ENCODE measurements around the gene TPD52L2.
"Not testable (repeated sequence)": the region's sequence is repeated elsewhere in the genome, so short reads cannot be mapped to it uniquely, and the experiment has no call there.

TPD52L2 gene

DNA sequence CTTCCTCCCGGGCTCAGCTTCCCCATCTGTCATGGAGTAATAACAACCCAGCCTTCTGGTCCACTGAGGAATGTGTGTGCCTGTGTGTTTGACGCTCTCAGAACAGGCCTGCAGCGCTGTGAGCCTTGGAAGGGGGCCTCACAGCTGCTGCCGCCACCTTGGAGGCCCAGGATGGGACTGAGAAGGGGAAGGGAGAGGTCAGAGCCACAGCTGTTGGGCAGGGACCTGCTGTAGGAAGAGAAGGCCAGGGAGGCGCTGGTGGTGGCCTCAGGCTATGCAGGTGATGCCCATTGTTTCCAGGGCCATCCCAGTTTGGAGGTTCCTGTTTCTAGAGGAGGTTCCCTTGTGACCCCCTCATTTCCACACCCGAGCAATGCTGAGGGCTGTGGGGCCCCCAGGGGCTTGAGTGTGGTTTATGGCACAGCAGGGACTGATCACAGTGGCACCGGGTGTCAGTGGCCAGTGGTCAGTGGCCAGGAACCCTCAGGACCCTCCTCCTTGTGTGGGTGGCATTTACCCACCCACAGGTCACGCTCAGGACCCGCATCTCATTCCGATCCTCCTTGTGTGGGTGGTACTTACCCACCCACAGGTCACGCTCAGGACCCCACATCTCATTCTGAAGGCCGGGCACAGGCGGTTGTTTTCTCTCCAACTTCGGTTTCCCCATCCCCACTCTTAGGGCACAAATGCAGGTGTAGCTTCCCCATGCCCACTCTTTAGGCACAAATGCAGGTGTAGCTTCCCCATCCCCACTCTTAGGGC, 14.0 kb downstream of the TPD52L2 start:
- DNase-seq (ENCODE audit: low spot score) = no peak

DNA sequence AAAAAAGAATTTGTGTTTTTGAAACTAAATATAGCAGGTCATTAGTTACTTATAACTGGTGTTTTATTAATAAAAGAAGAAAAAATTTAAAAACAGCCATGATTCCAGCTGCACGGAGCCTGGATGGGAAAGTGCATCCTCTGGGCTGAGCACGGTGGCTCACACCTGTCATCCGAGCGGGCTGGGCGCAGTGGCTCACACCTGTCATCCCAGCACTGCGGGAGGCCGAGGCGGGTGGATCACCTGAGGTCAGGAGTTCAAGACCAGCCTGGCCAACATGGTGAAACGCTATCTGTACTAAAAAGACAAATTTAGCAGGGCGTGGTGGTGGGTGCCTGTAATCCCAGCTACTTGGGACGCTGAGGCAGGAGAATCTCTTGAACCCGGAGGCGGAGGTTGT, 15.8 kb downstream of the TPD52L2 start:
- DNase-seq (ENCODE audit: low spot score) = not testable (repeated sequence)

DNA sequence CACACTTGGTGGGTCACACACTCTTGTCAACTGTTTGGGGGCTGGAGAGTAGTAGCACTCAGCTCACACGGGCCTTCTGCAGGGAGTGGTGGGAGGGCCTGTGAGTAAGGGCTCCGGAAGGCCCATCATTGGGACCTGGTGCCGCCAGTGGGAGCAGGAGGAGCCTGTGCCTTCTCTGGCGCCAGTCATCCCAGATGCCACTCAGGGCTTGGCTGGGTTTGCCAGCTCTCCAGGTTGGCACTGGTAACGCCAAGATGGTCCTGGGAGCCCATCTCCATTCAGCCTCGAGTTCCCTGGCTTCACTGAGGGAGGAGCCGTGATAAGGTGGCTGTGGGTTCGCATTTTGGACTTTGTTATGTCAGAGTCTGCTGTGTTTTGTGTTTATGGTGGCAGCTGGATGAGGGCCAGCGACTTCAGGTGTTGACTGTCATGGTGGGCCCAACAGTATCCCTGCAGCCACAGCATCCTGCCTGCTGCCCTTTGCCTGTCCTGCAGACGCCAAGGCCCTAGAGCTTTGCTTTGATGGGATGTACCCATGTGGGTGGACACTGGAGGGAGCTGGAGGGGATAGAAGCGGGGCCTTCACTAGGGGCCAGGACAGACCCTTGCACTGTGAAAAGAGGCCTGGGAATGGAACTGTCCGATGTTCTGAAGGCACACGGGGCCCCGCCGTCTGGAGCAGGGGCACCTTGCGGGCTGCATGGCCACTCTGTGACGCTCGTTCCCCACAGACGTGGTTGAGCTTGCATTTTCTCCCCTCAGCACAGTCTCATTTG, 16.6 kb downstream of the TPD52L2 start:
- no peak for DNase-seq (ENCODE audit: low spot score)

DNA sequence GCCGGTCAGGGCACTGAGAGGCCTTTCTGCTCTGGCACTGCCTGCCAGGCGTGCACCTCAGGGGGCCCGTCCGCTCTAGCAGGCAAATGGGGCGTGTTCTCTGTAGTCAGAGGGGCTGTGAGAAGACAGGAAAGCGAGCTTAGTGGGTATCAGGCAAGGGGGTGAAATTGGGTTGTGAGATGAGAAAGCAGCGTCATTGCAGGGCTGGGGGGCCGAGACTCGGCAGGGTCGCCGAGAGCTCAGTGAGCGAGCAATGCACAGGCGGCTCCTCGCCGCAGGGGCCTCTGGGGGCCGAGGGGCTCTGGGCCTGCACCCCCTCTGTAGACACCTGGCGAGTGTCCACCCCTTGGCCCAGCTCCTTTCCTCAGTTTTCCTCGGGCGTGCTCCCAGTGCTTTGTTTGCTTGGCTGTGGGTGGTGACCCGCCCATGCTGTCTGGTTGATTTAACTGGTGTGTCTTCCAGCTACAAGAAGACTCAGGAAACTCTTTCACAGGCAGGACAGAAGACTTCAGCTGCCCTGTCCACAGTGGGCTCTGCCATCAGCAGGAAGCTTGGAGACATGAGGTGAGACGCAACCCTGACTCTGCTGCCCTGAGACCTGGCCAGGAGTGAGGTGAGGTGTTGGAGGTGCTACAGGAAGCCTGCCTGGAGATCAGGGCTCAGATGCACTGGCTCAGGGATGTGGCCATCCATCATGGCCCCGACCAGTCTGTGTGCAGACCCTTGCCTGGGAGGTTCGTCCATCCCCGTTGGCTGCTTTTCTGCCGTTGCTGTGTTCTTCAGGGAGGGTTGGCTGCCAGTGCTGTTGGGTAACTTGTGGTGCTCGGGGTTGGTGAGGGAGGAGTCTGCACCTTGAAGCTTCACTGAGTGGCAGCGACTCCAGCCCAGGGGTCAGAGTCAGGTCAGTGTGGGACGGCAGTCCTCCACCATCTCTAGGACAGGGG, 17.5 kb downstream of the TPD52L2 start:
- DNase-seq (ENCODE audit: low spot score) = no peak

GRCh38 chr20:63883201-63883593, 18.1 kb downstream of the TPD52L2 start:
- no peak for DNase-seq (ENCODE audit: low spot score)

GRCh38 chr20:63884506-63885263, 19.6 kb downstream of the TPD52L2 start:
- no peak for DNase-seq (ENCODE audit: low spot score)

DNA sequence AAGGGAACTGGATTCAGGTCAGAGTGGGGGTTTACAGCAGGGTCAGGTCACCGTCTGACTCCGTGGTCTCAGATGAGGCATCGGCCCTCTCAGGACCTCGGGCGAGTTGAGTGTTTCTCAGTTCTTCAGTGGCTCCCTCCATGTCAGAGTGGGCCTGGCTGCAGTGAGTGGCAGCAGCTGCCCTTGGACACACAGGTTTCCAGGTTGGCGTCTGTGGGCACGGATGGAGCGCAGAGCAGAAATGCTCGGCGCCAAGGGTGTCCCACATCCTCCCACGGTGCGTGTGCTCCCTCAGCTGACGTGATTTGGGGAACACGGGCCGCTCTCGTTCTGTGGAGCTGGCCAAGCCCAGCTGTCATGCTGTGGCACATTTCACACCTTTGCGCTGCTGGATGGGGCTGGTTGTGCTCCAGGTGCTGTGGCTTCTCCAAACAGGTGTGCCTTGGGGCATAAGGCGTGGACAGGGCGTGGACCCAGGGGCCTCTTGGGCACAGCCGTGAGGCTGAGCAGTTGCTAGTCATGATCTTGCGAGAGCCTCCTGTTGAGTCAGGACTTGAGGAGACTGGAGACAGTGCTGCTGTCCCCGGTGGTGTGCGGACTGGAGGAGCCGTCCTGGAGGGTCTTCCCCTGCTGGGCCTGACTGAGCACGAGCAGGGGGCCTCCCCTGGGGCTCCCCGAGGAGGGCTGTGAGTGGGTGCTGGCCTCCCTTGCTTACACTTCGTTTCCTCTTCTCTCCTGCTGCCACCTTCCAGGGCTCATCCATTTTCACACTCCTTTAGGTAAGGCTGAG, 20.4 kb downstream of the TPD52L2 start:
- no peak for DNase-seq (ENCODE audit: low spot score)

GRCh38 chr20:63886054-63886419, 21.0 kb downstream of the TPD52L2 start:
- no peak for DNase-seq (ENCODE audit: low spot score)

GRCh38 chr20:63886921-63887320, 21.9 kb downstream of the TPD52L2 start:
- DNase-seq (ENCODE audit: low spot score) = no peak

DNA sequence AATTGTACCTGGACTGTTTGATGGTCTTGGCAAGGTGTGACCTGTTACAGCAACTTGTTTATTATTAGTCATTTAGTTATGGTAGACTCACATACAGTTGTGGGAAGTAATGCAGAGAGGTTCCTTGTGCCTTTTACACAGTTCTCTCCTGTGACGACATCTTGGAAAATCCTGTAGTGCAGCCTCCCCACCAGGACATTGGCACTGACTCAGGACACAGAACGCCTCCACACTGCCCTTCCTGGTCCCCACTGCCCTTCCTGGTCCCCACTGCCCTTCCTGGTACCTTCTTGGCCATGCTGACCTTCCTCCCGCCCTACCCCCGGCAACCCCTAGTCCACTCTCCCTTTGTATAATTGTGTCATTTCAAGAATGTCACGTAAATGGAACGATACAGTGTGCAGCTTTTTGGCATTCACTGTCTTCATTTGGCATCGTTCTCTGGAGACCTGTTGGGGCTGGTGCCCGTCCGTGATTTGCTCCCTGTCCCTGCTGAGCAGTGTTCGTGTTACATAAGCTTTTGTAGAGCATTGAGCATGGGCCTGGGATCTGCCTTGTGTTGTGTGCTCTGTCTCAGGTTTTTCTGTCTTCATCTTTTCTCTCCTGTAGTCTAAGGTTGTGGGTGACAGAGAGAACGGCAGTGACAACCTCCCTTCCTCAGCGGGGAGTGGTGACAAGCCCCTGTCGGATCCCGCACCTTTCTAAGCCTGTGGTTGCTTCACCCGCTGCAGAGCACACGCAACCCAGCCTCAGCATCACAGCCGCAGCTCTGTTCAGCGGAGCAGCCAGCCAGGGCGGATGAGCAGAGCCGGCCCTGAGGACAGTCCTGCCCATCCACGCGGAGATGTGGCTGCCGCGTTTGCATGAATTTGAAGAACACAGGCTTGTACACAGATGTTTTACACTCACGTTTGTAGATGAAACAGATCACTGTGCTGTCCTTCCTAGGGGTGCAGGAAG, 24.5 kb downstream of the TPD52L2 start:
- no peak for DNase-seq (ENCODE audit: low spot score)

GRCh38 chr20:63890201-63890576, 25.1 kb downstream of the TPD52L2 start:
- no peak for DNase-seq (ENCODE audit: low spot score)

- no peak for DNase-seq (ENCODE audit: low spot score)
Observed at GRCh38 chr20:63890616-63891015, 25.5 kb downstream of the TPD52L2 start.

- no peak for DNase-seq (ENCODE audit: low spot score)
Observed at GRCh38 chr20:63891061-63892002, 26.3 kb downstream of the TPD52L2 start.

GRCh38 chr20:63892402-63892801, 27.3 kb downstream of the TPD52L2 start:
- no peak for DNase-seq (ENCODE audit: low spot score)

GRCh38 chr20:63893999-63894357, 28.9 kb downstream of the TPD52L2 start:
- DNase-seq (ENCODE audit: low spot score) = no peak

DNA sequence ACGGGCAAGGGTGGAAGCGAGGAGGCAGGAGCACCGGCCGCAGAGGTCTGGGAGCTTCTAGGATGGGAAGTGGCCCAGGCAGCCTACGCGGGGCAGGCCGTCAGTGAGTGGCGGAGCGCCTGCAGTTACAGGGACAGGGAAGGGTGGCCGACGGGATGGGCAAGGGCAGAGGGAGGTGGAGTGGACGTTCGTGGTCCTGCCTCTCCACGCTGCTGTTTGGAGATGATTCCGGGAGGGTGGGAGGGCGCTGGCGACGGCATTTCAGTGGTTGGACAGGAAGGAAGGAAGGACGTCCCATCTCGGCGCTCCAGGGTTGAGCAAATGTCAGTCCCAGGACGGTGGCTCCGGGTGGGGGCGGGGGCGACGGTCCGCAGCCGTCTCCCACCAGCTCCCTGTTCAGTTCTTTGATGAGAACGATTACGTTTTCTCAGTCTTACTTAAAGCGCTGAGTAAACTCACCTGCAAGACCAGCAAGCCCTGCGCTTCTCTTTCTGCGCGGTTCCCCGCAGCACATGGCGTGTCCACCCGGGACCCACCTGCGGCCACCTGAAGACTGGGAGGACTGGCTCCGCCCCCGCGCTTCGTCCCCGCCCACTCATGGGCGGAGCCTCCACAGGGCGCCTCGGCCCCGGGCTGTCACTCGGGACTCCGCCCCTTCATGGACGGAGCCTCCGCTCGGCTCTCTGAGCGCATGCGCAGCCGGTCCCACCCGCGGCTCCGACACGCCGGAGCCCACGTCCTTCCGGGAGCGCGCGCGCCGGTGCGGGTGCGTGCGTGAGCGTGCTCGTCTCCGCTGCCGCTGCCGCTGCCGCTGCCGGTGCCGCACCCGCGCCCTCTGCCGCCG, 29.5 kb downstream of the TPD52L2 start, which contains the start of gene DNAJC5:
Gene DNAJC5, plus strand, starts transcription at position 769 of the 844 bp plus-strand sequence. CDS start 33,220 bp downstream, outside the sequence.
- peak; percentile 100 for DNase-seq (ENCODE audit: low spot score)

DNA sequence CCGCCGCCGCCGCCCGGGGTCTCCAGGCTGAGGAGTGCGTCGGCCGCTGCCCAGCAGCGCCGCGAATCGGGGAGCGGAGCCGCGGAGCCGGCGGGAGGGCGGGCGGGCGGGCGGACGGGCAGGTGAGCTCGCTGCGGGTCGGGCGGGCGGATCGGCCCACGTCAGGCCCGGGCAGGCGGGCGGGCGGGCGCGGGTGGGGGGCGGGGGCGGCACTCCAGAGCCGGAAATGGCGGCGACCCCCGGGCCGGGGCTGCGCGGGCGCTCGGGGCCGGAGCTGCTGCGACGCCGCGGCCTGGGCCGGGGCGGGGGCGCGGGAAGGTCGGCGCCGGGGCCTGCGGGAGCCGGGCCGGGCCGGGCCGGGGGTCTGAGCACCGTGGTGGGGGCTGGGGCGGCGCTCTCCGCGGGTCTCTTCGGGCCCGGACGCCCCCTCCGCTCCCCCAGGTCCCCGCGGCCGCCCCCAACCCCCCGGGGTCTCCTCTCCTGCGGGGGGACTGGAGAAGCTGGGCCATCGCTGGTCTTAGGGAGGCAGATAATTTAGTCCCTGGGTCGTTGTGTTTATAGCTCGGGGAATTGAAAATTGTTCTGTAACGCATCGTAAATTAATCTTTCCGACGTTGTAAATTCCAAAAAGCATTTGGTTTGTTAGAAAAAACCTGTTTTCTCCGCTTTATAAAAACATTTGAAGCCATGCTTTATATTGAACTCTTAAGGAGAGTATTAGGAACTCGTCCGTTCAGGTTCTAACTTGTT, 30.3 kb downstream of the TPD52L2 start:
- DNase-seq (ENCODE audit: low spot score) = no peak

All from AG08395 (cell line).